Central memory CD8-positive, alpha-beta T cell (primary cell): Measurements from ENCODE around the gene SYT7.

Experiments used
- ATAC-seq: fragments of 150-1000 bp; cut with Tn5 transposase; replicated peaks from 2 replicates; pipeline ENCODE4 v1.10.0; 2022; ENCODE audit warnings: mild to moderate bottlenecking, moderate FRiP score, moderate number of reproducible peaks; ENCODE audit not compliant: poor library complexity, severe bottlenecking; ENCODE audit errors: extremely low read depth
- DNase-seq, 2 donors: peaks; one replicate each; pipeline ENCODE4 v3.0.0; 2021; ENCODE audit warnings: low spot score in 2 of 2
- H3K27ac Mint-ChIP-seq: one replicate; pipeline ENCODE4 v1.8.0; 2022; ENCODE audit warnings: low read depth, mild to moderate bottlenecking, moderate library complexity, mixed read lengths
- H3K27me3 Mint-ChIP-seq: one replicate; pipeline ENCODE4 v1.8.0; 2022; ENCODE audit warnings: mixed read lengths
- H3K36me3 Mint-ChIP-seq: one replicate; pipeline ENCODE4 v1.8.0; 2022; ENCODE audit warnings: mild to moderate bottlenecking, moderate library complexity, mixed read lengths; ENCODE audit not compliant: insufficient read depth
- H3K4me1 Mint-ChIP-seq: one replicate; pipeline ENCODE4 v1.8.0; 2022; ENCODE audit warnings: mixed read lengths
- H3K4me3 Mint-ChIP-seq: one replicate; pipeline ENCODE4 v1.8.0; 2022; ENCODE audit warnings: mild to moderate bottlenecking, moderate library complexity, mixed read lengths
- H3K9me3 Mint-ChIP-seq: one replicate; pipeline ENCODE4 v1.8.0; 2022; ENCODE audit warnings: mixed read lengths

Gene SYT7

DNA sequence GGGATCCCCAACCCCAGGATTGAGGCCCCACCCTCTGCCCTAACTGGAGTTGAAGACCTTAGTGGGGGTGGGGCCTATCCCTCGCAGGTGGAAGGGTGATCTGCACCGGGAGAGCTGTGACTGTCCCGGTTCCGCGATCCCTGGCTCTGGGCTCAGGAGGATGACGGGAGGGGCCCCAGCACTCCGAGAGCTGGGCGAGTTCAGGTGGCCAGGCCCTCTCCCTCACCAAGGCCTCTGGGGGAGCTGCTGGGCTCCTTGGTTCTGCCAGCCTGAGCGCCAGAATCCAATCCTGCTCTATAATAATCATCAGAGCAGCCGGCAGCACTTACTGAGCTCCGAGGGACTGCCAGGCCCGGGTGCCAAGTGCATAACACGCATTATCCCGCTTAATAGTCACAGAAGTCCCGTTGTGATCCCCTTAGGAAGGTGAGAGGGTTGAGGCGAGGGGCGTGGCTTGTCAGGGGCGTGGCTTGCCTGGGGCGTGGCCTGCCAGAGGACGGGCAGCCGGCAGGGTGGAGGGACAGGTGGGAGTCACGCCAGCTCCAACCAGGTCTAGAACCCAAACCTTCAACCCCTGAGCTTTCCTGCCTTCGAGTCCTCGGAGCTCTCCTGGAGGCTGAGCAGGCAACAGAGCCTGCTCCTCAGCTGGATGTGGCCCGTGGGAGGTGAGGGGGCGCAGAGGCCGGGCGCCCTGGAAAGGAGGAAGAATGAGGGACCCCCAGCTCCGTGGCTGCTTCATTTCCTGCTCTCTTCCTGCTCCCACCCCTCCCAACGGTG is 7.3 kb upstream of the SYT7 start:
- Mint-ChIP-seq H3K4me3 (peak overlapping the region; percentile 52), H3K27me3 (peaks cover 61% of the 10 kb centered on the region), H3K27ac (no peak overlapping the region), H3K36me3 (no peaks in the 10 kb centered on the region), H3K9me3 (no peaks in the 10 kb centered on the region), H3K4me1 (peaks cover 12% of the 10 kb centered on the region)
- DNase-seq (peak in 1 of 2 donors; percentile 44), ATAC-seq (peak; percentile 52)

DNA sequence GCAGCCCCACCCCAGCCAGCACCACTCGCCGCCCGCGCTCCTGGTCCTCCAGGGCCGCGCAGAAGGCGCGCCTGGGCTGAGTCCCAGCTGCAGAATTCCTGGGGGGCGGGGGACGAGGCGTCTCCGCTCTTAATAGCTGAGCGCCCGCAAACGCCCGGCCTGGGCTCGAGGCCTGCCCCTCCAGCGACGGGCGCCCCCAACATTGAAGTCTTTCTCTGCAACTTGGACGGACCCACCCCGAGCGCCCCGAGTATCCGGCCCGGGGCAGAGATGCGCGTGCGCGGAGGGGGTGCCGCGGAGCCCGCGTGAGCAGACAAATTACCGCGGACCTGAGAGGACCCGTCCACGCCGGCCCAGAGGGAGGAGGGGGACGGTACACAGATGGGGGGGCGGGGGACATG is 6.7 kb upstream of the SYT7 start:
- Mint-ChIP-seq H3K9me3 (no peaks in the 10 kb centered on the region), H3K4me1 (peaks cover 12% of the 10 kb centered on the region), H3K4me3 (peak overlapping the region; percentile 52), H3K27ac (no peak overlapping the region), H3K27me3 (peaks cover 61% of the 10 kb centered on the region), H3K36me3 (no peaks in the 10 kb centered on the region)
- peak; percentile 28 for ATAC-seq
- no peak for DNase-seq

DNA sequence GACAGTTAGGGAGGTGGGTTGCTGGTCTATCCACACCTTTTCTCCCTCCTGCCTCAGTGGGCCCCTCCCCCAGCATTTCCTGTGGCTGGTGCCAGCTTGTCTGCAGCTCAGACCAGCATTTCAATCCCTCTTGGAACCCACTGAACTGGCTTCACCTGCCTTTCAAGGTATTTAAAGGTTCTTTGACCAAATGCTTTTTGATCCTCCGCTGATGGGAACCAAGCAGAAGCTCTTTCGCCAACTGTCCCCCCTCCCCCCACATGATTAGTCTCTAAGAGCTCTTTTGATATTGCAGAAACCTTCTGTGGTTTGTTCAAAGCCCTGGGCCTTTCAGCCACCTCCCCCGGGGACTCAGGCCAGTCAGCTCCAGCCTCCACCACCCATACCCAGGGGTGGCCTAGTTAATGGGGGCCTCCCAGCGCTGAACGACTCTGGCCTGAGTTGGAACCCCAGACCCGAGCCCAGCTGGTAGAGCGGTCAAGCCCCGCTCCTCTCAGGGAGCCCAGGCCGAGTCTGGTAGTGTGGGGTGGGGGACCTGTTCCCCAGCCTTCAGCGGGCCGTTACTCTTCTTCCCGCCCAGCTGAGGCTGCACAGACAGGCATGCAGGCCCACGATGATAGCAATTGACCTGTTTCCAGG is 6.0 kb upstream of the SYT7 start:
- Mint-ChIP-seq H3K4me1 (peaks cover 19% of the 10 kb centered on the region), H3K27me3 (peaks cover 61% of the 10 kb centered on the region), H3K4me3 (peak overlapping the region; percentile 52), H3K27ac (no peak overlapping the region), H3K36me3 (peaks cover 2% of the 10 kb centered on the region), H3K9me3 (no peaks in the 10 kb centered on the region)
- DNase-seq (no peak), ATAC-seq (no peak)

DNA sequence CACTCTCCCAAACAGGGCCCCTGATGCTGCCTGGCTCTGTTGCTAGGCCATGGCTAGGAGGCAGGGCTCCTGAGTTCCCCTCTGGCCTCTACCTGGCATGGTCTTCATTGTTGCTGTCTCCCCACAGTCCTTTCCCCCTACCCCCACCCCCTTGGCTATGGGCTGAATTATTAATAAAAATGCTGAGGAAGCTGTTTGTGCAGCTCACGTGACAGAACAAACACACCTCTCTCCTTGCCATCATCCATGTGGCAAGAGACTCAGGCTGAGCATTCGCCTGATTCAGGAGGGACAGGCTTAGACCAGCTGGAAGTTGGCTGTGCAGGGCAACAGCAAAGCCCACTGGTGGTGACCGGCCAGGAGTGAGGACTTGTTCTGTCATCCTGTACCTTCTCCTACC is 4.2 kb upstream of the SYT7 start:
- H3K36me3 Mint-ChIP-seq: peaks cover 9% of the 10 kb centered on the region
- ATAC-seq (no peak), DNase-seq (no peak)
- H3K27ac Mint-ChIP-seq: no peak overlapping the region
- H3K4me1 Mint-ChIP-seq: peaks cover 24% of the 10 kb centered on the region
- peaks cover 55% of the 10 kb centered on the region for H3K27me3 Mint-ChIP-seq
- no peak overlapping the region for H3K4me3 Mint-ChIP-seq
- H3K9me3 Mint-ChIP-seq: no peaks in the 10 kb centered on the region

DNA sequence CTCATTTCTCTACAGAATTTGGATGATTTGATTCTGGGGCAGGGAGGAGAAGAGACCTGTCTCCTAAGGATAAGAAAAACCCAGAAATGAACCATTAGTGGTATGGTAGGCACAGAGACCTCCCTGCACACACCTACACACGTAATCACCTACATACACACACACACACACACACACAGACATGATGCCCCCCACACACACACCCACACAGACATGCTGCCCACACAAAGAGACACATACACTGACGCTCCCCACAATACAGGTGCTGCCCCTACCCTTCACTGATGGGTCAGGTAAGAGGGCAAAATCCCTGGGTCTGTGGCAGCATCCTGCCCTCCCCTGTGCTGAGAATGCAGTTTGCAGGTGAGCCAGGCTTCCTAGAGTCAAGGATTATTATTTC is 1.1 kb upstream of the SYT7 start:
- Mint-ChIP-seq H3K27ac (peak overlapping the region; percentile 86), H3K27me3 (peaks cover 66% of the 10 kb centered on the region), H3K4me1 (peaks cover 12% of the 10 kb centered on the region), H3K36me3 (peaks cover 16% of the 10 kb centered on the region), H3K4me3 (peak overlapping the region; percentile 80), H3K9me3 (no peaks in the 10 kb centered on the region)
- DNase-seq (no peak), ATAC-seq (no peak)

DNA sequence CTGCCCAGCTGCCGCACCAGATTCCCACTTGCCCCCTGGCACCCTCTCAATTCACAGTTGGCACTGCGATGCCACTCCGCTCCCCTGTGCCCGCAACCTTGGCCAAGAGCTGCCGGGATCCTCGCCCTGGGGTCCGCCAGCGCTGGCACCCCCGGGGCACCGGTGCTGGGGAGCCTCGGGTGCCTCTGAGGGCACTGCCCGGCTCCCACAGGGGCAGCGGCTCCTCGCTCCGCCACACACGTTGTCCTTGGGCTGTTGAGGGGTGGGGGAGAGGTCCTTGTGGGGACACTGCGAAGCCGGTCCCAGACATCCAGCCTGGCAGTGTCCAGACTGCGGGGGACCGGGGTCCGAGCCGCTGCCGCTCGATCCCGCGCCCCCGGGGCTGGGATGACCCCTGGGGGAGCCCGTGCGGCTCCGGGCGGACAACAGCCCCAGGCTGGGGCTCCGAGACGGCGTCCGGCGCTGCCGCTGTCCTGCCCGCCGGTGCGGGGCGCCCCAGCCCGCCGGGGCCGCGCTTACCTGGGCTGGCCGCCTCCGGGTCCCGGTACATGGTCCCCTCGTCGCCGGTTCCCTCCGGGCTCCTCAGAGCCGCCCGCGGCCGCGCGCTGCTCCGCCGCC is 496 bp downstream of the SYT7 start:
- DNase-seq (no peak), ATAC-seq (no peak)
- Mint-ChIP-seq H3K9me3 (no peaks in the 10 kb centered on the region), H3K4me3 (peak overlapping the region; percentile 80), H3K27me3 (peaks cover 77% of the 10 kb centered on the region), H3K4me1 (peaks cover 12% of the 10 kb centered on the region), H3K36me3 (peaks cover 16% of the 10 kb centered on the region), H3K27ac (no peak overlapping the region)

DNA sequence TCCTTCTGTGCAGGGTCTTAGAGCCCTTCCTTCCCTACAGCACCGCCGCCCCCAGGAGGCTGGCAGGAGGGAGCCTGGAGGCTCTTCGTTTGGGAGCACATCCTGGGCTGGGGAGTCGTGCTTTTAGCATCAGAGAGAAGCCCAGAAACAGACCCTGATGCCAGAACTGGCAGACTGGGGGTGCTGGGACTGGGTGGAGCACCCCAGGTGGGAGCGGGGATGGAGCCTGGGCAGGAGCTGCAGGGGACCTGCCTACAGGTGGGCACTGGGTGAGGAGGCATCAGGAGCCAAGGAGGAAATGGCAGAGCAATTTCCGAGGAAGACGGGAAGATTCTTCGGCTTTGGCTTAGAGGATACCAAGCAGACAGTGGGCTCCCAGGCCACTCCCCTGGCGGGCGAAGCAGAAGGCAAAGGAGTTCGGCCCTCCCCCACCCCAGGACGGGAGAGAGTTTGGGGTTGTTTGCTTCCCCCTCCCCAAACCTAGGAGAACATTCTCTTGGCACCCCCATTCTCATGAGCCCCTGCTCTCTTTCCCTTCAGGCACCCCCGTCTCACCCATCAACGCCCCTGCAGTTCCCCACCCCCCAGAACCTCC is 1.1 kb downstream of the SYT7 start:
- Mint-ChIP-seq H3K27me3 (peaks cover 82% of the 10 kb centered on the region), H3K27ac (no peak overlapping the region), H3K9me3 (no peaks in the 10 kb centered on the region), H3K4me1 (peaks cover 12% of the 10 kb centered on the region), H3K36me3 (peaks cover 16% of the 10 kb centered on the region), H3K4me3 (peak overlapping the region; percentile 72)
- no peak for DNase-seq
- ATAC-seq: no peak

DNA sequence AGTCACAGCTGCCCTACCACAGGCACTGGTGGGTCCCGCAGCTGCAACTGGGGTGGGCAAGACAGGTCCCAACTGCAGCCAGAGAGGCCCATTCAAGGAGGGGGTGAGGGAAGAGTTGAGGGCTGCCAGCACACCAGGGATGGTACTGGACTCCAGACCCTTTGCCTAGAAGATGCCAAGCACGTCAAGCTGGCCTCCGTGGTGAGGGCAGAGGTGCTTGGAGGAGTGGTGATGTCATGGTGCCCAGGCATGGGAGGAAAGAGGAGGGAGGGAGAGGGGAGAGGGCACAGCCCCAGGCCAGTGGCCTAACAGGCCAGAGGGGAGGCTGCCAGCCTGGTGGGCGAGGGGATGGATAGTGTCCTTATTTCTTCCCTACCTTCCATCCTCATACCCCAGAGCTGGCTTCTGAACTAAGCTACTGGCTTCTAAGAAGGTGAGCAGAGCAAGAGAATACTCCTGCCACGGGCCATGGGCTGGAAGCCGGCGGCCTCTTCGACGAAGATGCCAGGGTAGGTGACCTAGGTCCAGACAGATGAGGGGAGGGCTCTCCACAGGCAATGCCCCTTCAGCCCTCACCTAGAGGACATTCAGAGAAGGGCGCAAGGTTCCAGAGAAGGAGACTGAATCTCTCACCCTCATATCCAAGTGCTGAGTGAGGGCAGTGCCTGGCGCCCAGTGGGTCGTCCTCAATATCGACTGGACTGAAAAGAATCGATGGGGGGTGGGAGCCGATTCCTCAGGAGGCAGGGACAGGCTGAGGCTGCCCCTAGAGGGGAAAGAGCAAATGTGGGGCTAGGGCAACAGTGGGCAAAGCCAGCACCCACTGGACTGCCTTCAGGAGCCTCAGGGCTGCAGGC is 1.8 kb downstream of the SYT7 start:
- no peaks in the 10 kb centered on the region for H3K9me3 Mint-ChIP-seq
- DNase-seq (no peak), ATAC-seq (no peak)
- H3K27me3 Mint-ChIP-seq: peaks cover 83% of the 10 kb centered on the region
- H3K4me1 Mint-ChIP-seq: peaks cover 12% of the 10 kb centered on the region
- H3K4me3 Mint-ChIP-seq: peak overlapping the region; percentile 72
- no peak overlapping the region for H3K27ac Mint-ChIP-seq
- H3K36me3 Mint-ChIP-seq: peaks cover 16% of the 10 kb centered on the region

DNA sequence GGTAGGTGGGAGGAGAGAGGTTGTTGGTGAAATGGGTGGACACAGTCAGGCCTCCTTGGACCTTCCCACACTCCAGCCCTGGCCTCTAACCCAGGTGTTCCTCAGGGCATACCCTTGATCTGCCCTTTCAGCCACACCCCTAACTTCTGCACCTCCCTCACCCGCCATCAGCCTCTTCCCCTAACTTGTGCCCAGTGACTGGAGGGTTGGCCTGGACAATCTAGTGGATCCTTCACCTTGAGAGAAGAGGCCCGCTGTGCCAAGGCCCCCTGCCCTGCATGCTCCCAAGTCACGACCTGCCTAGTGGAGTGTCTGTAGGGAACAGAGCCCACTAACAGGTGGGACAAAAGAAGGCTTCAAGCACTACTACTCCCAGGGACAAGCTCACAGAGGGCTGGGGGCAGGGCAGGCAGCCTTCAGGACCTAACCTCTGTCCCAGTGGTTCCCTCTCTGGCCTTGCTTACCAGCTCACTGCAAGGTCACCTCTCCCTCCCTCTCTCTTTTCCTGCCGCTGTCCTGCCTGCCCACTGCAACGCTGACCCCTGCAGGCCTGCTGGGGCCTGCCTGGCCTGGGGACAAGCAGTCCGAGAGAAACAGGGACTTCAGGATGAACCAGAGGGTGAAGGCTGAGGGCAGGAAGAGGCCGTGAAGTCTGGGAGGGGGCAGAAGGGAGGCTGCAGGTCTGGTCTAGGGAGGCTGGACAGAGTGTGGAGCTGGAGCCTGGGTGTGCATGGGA is 3.3 kb downstream of the SYT7 start:
- no peak for ATAC-seq
- DNase-seq: no peak
- H3K36me3 Mint-ChIP-seq: peaks cover 16% of the 10 kb centered on the region
- peaks cover 12% of the 10 kb centered on the region for H3K4me1 Mint-ChIP-seq
- H3K4me3 Mint-ChIP-seq: no peak overlapping the region
- H3K9me3 Mint-ChIP-seq: no peaks in the 10 kb centered on the region
- peaks cover 84% of the 10 kb centered on the region for H3K27me3 Mint-ChIP-seq
- no peak overlapping the region for H3K27ac Mint-ChIP-seq

DNA sequence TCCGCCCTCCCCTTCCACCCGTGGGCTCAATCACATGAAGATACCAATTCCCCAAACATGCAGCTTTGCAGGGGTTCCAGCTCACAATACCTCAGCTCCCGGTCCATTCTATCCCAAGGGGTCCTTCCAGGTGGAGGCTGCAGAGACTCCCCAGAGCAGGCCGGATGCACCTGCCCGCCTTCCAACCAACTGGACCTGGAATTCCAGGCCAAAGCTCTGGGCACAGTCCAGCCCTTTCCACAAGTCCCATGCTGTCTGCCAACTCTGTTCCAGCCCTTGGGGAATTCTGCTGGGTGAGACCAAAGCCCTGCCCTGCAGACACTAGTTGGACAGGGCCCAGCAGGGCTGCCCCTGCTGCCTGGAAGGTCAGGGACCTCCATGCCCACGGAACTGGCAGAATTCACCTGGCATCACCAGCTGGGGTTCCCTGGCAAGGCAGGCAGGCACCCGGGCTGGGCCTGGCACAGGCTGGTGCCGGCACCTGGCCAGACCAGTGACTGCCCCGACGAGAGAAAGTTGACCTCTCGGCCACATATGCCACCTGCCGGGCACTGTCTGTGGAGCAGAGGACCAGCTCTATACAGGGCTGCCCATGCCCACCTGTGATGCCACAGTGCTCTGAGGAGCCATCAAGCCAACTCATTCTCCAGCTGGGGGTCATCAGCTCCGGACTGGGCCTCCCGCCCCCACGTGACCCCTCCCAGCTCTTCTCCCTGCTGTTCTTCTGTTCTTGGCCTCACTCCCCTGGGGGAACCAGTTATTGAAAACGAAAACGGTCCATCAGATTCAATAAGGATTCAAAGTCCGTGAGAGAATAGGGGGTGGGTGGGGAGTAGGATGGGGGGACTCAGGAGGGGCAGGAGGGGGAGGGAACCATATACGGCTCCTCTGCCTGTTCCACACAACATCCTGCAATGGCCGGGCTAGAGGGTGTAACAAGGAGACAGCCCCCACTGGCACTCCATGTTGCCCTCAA is 4.7 kb downstream of the SYT7 start:
- no peak for DNase-seq
- H3K9me3 Mint-ChIP-seq: no peaks in the 10 kb centered on the region

DNA sequence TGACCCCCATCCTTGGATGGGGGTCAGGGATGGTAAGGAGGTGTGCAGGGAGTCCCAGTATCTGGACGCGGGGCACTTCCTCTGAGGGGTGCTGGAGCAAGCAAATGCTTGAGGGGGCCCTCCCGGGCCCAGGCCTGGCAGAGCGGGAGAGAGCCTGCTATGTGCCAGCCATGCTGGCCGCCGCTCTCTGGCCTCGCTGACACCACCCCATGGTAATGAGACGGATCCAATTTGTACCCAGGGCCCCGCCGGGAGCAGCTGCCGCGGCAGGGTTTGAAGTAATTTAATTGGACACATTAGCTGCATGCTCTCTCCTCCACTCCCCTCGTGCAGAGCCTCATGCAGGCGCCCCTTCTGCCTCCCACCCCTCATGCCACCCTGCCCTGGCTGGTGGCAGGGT is 6.3 kb downstream of the SYT7 start:
- H3K27me3 Mint-ChIP-seq: peaks cover 95% of the 10 kb centered on the region
- no peak overlapping the region for H3K27ac Mint-ChIP-seq
- no peak for DNase-seq
- H3K9me3 Mint-ChIP-seq: no peaks in the 10 kb centered on the region
- H3K36me3 Mint-ChIP-seq: peaks cover 7% of the 10 kb centered on the region
- no peak for ATAC-seq
- no peak overlapping the region for H3K4me3 Mint-ChIP-seq
- no peaks in the 10 kb centered on the region for H3K4me1 Mint-ChIP-seq

More for the DNA sequence above, 4.7 kb downstream of the SYT7 start:
- no peak for ATAC-seq
- Mint-ChIP-seq H3K27ac (no peak overlapping the region), H3K4me1 (no peaks in the 10 kb centered on the region), H3K36me3 (peaks cover 7% of the 10 kb centered on the region), H3K4me3 (no peak overlapping the region), H3K27me3 (peaks cover 84% of the 10 kb centered on the region)
